NK-92 (cell line): Measurements from ENCODE around the gene MEF2C.

Source experiments
- DNase-seq: peaks from one replicate; lab custom pipeline; 2025; ENCODE audit not compliant: unreplicated experiment; lab: John Stamatoyannopoulos, UW

The MEF2C gene

DNA sequence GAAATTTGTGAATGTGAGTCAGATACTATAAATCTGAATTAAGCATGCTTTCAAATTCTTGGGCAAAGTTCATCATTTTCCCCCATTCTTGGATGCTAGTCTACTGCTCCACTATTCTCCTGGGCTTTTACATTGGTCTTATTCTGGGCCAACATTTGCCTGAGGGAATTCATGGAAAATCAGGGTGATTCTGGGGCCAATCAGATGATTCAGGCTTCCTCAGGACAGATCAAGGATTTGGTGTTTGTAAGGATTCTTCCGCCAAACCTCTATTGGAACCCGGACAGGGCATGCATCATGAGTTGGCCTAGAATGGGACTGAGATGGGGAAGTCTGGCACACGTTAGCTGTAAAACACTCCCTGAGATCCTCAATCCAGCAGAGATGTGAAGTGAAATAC lies 113.8 kb downstream of the MEF2C start:
- DNase-seq: no peak

- no peak for DNase-seq
Measured at GRCh38 chr5:88768411-88768810, 114.6 kb downstream of the MEF2C start.

GRCh38 chr5:88765798-88766197 lies 117.2 kb downstream of the MEF2C start:
- no peak for DNase-seq

GRCh38 chr5:88765171-88765570 lies 117.8 kb downstream of the MEF2C start:
- no peak for DNase-seq

GRCh38 chr5:88761939-88762338 lies 121.0 kb downstream of the MEF2C start:
- DNase-seq: no peak

- DNase-seq: no peak
Measured at GRCh38 chr5:88761269-88761850, 121.6 kb downstream of the MEF2C start.

DNA sequence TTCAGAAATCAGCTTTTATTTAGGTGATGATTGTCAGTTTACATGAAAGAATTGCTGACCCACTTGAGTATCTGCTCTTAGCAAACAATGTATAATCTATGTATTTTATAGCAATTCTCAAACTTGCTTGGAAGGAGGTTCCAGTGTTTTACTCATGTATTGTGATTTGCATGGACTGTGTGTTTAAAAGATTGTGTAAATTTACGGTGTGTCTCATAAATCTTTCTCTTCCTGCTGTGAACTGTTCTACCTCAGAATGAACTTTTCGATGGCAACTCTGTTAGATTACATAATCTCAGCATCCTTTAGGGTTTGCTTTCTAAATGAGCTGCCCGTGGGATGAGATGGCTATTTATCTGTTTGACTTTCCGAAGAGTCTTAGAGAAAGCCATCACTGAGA lies 122.5 kb downstream of the MEF2C start:
- no peak for DNase-seq

- no peak for DNase-seq
Measured at GRCh38 chr5:88758591-88758990, 124.4 kb downstream of the MEF2C start.

GRCh38 chr5:88758184-88758583 lies 124.8 kb downstream of the MEF2C start:
- DNase-seq: no peak

GRCh38 chr5:88756953-88757352 lies 126.0 kb downstream of the MEF2C start:
- no peak for DNase-seq

DNA sequence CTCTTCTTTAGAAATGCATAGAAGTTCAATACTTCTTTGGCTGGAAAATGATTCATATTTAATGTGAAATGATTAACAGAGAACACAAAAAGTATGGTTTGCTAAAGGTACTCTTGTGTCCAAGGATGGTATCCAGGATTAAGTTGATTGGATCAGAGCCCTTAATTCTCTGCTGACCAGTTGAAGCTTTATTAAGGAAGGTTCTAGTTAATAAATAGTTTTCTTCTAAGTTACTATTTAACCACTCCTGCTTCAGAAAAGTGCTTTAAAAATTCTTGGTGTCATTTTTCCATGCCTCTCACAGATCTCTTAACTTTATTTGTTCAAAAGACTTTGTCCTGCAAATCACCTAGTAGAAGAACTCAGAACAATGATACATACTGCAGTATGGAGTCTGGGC lies 134.3 kb downstream of the MEF2C start:
- no peak for DNase-seq

DNA sequence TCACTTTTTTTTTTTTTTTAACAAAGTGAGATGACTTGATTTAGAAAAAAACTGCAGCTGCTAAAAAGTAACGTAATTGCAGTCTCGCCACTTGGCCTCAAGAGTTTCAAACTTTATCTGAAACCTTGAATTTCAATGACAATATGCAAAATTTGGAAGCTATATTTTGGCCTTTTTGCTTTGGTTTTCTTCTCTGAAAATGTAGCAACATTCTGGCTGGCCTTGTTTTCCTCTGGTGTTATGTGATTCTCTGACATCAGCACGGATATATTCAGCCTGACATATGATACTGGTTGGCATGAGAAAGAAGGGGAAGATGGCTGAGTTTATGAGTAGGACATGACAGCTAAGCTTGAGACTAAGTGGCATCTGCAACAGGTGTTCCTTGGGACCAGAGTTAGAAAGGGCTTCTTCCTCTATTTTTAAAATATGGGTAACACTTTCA lies 136.5 kb downstream of the MEF2C start:
- DNase-seq: no peak

- DNase-seq: no peak
Measured at GRCh38 chr5:88745093-88745696, 137.8 kb downstream of the MEF2C start.

DNA sequence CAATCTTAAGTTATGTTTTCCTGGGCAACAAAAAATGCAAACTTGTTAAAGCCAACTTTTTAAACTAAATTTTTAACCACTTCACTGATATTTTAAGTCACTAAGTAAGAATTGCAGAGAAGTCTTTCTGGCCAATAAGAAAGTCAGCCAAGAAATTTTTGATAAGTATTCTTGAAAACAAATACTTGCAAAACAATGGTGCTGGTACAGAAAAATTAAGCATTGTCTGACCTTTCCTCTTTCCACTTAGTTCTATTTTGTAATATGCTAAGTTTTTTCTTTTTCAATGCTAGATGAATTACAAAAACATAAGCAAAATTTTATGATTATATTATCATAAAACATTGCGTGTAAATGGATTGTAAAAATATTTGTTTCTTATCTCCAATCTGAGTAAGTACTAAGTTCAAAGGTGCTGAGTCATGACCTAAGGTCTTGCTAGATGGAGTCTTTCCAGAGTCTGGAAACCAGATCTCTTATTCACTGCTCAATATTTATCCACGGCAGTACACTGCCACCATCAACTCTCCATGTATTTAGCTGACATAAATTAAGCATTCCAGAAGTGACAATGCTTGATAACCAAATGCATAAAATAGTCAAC lies 139.7 kb downstream of the MEF2C start:
- DNase-seq: no peak

- DNase-seq: no peak
Measured at GRCh38 chr5:88741964-88742363, 141.0 kb downstream of the MEF2C start.

DNA sequence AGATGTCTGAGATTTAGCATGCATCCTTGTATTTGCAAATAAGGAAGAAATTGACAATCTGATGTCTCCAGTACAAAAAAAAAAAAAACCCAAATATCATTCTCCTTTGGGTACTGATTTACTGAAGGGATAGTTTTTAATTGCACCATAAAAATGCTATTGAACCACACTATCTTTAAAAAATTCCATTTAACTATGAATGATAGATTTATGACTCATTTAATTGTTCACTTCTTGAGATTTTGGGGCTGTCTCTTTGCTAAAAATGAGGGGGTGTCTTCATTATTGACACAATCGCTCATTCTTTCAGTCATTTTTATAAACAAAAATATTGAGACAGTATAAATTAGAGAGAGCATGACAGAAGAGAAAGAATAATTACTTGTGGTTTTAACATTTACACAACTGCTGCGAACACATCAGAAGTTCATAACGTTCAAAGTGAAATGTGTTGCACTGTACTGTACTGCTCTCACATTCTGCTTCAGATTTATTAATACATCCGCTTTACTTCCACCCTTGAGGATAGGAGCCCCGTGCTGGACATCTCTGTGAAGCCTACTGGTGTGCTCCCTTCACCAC lies 142.3 kb downstream of the MEF2C start:
- no peak for DNase-seq

GRCh38 chr5:88736494-88736893 lies 146.5 kb downstream of the MEF2C start:
- no peak for DNase-seq

DNA sequence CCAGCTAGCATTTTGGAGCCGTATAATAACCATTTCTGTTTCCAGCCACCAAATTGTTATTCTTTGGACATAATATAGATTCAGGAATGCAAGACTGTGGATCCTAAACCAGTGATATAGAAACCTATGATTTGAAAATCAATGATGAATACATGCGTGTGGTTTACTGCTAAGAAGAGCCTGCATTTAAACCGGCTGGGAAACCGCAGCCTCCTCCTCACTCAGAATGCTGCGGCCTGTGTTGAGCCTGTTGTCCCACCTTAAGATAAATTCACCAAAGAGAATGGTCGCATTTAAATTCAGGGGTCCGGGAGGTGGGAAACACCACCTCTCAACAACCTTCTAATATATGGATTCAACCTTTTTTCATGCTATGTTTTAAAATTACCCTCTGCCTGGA lies 148.0 kb downstream of the MEF2C start:
- DNase-seq: no peak

GRCh38 chr5:88734191-88734640 lies 148.8 kb downstream of the MEF2C start:
- DNase-seq: no peak

- DNase-seq: no peak
Measured at GRCh38 chr5:88732862-88733261, 150.1 kb downstream of the MEF2C start.

- DNase-seq: no peak
Measured at GRCh38 chr5:88732181-88732633, 150.8 kb downstream of the MEF2C start.

DNA sequence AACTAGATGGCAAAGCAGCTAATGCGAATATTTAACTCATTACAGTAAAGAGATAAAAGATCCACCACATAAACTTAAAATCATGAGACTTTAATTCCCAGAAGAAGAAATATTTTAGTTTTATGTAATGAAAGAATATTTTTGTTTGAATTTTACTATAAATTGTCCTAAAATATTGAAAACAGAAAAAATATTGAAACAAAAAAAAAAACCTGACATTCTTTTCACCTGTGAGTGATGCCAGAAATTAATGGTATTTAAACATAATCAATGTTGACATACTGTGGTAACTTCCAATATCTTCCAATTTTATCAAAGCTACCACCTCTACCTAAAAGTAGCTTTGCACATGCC lies 153.2 kb downstream of the MEF2C start:
- no peak for DNase-seq
